Natural killer cell treated with Interleukin-12 subunit alpha and Interleukin-12 subunit beta and Interleukin-15 and Interleukin-18, amount 100 ng/mL, for 72 hours (primary cell): Measurements from ENCODE around the gene IER5. TPM values are rescaled to one million over a fixed set of nuclear protein-coding genes. Genes with fewer than 3 reads are reported as not detected.
"Not testable (repeated sequence)": the region's sequence is repeated elsewhere in the genome, so short reads cannot be mapped to it uniquely, and the experiment has no call there.

Experiments used
- ATAC-seq, 2 donors: fragments of 150-1000 bp; cut with Tn5 transposase in 1 of 2; sonication (Bioruptor Pico), chemical (Tn5 transposase) in 1 of 2; 2 replicates each; pipeline ENCODE4 v1.10.0; 2021
- DNase-seq: peaks from one replicate; pipeline ENCODE4 v3.0.0; 2022; ENCODE audit warnings: low spot score
- H3K27ac Mint-ChIP-seq, 2 donors: 1 replicate in 1 of 2; 2 replicates in 1 of 2; pipeline ENCODE4 v1.8.0; 2022; ENCODE audit warnings: mixed read lengths in 2 of 2, mild to moderate bottlenecking in 1 of 2, moderate library complexity in 1 of 2
- H3K27me3 Mint-ChIP-seq, 2 donors: 1 replicate in 1 of 2; 2 replicates in 1 of 2; pipeline ENCODE4 v1.8.0; 2022; ENCODE audit warnings: mixed read lengths in 2 of 2
- H3K36me3 Mint-ChIP-seq: one replicate; pipeline ENCODE4 v1.8.0; 2022; ENCODE audit warnings: mixed read lengths
- H3K4me1 Mint-ChIP-seq, 2 donors: 1 replicate in 1 of 2; 2 replicates in 1 of 2; pipeline ENCODE4 v1.8.0; 2022; ENCODE audit warnings: low read depth in 2 of 2, mixed read lengths in 2 of 2, mild to moderate bottlenecking in 1 of 2
- H3K4me3 Mint-ChIP-seq: one replicate; pipeline ENCODE4 v1.8.0; 2022; ENCODE audit warnings: mixed read lengths
- H3K9me3 Mint-ChIP-seq: 2 replicates; pipeline ENCODE4 v1.8.0; 2022; ENCODE audit warnings: mixed read lengths
- total RNA-seq, 2 donors: library from RNA; stranded (reverse); gene quantifications; one replicate each; pipeline ENCODE4 v1.2.3, GENCODE V29; 2022

The IER5 gene
- total RNA-seq, result 10 to 100 TPM; 57.1 to 91.7 TPM

DNA sequence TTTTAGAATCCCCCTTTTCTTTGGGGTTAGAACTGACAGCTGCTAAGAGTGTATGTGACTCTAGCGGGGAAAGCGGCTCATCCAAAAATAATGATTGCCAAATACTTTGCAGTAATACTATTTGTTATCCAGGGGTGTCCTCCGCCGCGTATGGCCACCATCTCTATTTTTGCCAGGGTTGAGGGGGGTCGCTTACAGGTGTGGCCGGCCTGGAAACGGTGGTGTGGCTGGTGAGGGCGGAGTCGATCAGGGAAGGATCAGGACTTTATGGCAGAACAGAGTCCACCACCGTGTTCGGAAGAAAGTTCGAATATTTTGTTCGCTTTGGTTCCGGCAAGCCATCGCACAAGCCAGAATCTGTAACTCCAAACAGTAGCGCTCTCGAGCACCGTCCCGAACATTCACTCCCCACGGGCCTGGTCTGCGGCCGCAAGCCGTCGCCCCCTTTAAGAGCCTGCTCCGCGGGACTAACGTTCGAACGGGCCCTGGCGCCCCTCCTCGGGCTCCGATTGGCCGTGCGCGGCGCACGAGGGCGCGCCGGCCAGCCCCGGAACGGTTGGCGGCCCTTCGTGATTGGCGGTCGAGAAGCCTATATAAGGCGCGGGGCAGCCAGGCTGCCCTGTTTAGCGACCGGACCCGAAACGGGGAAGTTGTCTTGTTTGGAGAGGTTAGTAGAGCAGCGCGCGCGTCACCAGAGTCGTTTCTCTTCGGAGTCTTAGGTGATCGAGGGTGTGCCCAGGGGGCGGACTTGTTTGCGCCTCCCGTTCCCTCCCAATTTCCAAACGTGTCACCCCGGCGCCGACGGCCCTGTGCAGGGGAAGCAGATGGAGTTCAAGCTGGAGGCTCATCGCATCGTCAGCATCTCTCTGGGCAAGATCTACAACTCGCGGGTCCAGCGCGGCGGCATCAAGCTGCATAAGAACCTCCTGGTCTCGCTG lies at the start of gene IER5:
TSS of gene IER5 (plus strand) at position 622 of the 938 bp plus-strand sequence. CDS start at position 825, 203 bp downstream.
- H3K4me1 Mint-ChIP-seq, result peaks cover 53 to 57% of the 10 kb centered on the region in 2 donors
- no peaks in the 10 kb centered on the region for H3K9me3 Mint-ChIP-seq
- ATAC-seq (peak; percentile 89 to 91), DNase-seq (peak; percentile 95)
- H3K27ac Mint-ChIP-seq, result peak within 1 kb of the TSS; percentile 96 to 98
- H3K4me3 Mint-ChIP-seq, result peak within 1 kb of the TSS; percentile 97
- H3K27me3 Mint-ChIP-seq, result no peaks in the 10 kb centered on the region
- H3K36me3 Mint-ChIP-seq, result peaks cover 44% of the 10 kb centered on the region

GRCh38 chr1:181040284-181040865 lies 48.1 kb upstream of the IER5 start:
- peak overlapping the region; percentile 13 to 99 for H3K27ac Mint-ChIP-seq
- no peak for DNase-seq
- ATAC-seq, result no peak
- H3K36me3 Mint-ChIP-seq, result peaks cover 7% of the 10 kb centered on the region
- no peak overlapping the region for H3K4me3 Mint-ChIP-seq
- H3K27me3 Mint-ChIP-seq, result no peaks in the 10 kb centered on the region
- H3K4me1 Mint-ChIP-seq, result peaks cover 78 to 81% of the 10 kb centered on the region in 2 donors
- no peaks in the 10 kb centered on the region for H3K9me3 Mint-ChIP-seq

DNA sequence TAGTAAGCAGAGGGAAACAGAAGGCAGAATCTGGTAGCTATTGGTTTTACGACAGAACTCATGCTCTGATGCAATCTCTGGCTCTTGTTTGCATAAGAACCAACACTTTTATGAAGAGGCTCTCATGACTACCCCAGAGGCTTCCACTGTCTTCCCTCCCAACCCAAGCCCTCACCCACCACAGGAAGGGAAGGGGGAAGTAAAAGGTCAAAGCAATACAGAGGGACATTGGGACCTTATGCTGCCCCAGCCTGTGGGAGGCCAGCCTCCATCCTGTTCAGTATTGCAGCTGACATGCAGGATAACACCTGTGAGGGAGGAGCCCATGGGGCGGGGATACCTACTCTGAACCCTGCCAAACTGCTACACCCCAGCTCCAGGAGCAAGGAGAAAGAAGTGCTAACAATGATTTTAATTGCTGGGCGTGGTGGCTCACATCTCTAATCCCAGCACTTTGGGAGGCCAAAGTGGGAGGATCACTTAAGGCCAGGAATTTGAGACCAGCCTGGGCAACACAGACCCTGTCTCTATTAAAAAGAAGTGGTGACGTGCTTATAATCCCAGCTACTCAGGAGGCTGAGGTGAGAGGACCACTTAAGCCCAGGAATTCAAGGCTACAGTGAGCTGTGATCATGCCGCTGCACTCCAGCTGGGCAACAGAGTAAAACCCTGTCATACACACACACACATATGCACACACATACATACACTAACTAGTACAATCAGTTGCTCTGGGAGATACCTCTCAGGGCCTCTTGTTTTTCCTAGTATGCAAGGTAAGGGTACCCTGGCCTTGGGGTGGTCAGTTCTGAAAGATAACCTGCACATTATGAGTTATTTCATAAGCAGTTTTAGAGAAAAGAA lies 45.2 kb upstream of the IER5 start:
- H3K36me3 Mint-ChIP-seq, result peaks cover 6% of the 10 kb centered on the region
- peak overlapping the region; percentile 87 to 97 for H3K27ac Mint-ChIP-seq
- no peak for DNase-seq
- H3K4me1 Mint-ChIP-seq, result peaks cover 59% of the 10 kb centered on the region in 2 donors
- H3K4me3 Mint-ChIP-seq, result peak overlapping the region; percentile 83
- H3K27me3 Mint-ChIP-seq, result no peaks in the 10 kb centered on the region
- H3K9me3 Mint-ChIP-seq, result no peaks in the 10 kb centered on the region
- peak; percentile 1 to 7 for ATAC-seq

DNA sequence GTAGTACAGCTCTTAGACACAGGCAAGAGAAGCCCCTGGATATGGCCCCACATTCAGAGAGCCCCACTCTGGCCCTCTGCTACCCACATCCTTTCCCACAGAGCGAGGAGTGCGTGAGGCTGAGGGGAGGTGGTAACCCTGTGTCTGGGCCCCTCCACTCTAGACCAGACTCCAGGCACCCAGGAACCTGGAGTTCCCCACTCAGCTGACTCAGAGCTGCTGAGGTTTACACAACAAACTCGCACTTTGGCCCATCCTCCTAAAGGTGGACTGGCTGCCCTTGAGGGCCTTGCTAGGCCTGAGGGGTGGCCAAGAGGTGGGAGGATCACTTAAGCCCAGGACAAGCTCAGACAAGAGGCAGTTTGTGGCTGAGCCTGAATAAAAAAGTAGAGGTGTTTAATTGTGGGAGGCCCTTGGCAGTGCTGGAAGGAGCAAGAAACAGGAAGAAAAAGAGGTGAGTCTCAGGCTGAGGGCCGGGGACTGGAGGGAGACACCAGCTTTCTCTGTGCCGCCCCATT lies 44.0 kb upstream of the IER5 start:
- H3K4me1 Mint-ChIP-seq, result peaks cover 48 to 53% of the 10 kb centered on the region in 2 donors
- ATAC-seq (peak; percentile 98 to 99), DNase-seq (peak; percentile 94)
- H3K36me3 Mint-ChIP-seq, result peaks cover 5% of the 10 kb centered on the region
- H3K27ac Mint-ChIP-seq, result peak overlapping the region; percentile 80 to 97
- peak overlapping the region; percentile 75 for H3K4me3 Mint-ChIP-seq
- no peaks in the 10 kb centered on the region for H3K27me3 Mint-ChIP-seq
- H3K9me3 Mint-ChIP-seq, result no peaks in the 10 kb centered on the region

- not testable (repeated sequence) for ATAC-seq, DNase-seq, H3K36me3 Mint-ChIP-seq, H3K27me3 Mint-ChIP-seq, H3K9me3 Mint-ChIP-seq, H3K4me3 Mint-ChIP-seq
- peaks cover 38 to 46% of the 10 kb centered on the region in 2 donors for H3K4me1 Mint-ChIP-seq
- peak overlapping the region; percentile 45 to 65 for H3K27ac Mint-ChIP-seq
Observed at GRCh38 chr1:181045946-181046345, 42.6 kb upstream of the IER5 start.

- peaks cover 16 to 31% of the 10 kb centered on the region in 2 donors for H3K4me1 Mint-ChIP-seq
- H3K27ac Mint-ChIP-seq, result peak overlapping the region in 1 of 2 donors; percentile 11
- peaks cover 11% of the 10 kb centered on the region for H3K36me3 Mint-ChIP-seq
Observed at GRCh38 chr1:181049378-181049777, 39.1 kb upstream of the IER5 start.

GRCh38 chr1:181050922-181051321 lies 37.6 kb upstream of the IER5 start:
- Mint-ChIP-seq H3K4me1 (peaks cover 7 to 25% of the 10 kb centered on the region in 2 donors), H3K9me3 (no peaks in the 10 kb centered on the region), H3K27ac (no peak overlapping the region), H3K4me3 (no peak overlapping the region), H3K36me3 (peaks cover 21% of the 10 kb centered on the region), H3K27me3 (no peaks in the 10 kb centered on the region)
- DNase-seq, result no peak
- no peak for ATAC-seq

More at GRCh38 chr1:181049378-181049777, 39.1 kb upstream of the IER5 start:
- DNase-seq (no peak), ATAC-seq (no peak)
- Mint-ChIP-seq H3K9me3 (no peaks in the 10 kb centered on the region), H3K4me3 (no peak overlapping the region), H3K27me3 (no peaks in the 10 kb centered on the region)

- DNase-seq, result no peak
- Mint-ChIP-seq H3K9me3 (no peaks in the 10 kb centered on the region), H3K4me3 (no peak overlapping the region), H3K27me3 (no peaks in the 10 kb centered on the region), H3K36me3 (peaks cover 21% of the 10 kb centered on the region), H3K4me1 (peaks cover 6 to 24% of the 10 kb centered on the region in 2 donors), H3K27ac (no peak overlapping the region)
- ATAC-seq, result no peak
Observed at GRCh38 chr1:181056560-181056959, 31.9 kb upstream of the IER5 start.

GRCh38 chr1:181057079-181057478 lies 31.4 kb upstream of the IER5 start:
- Mint-ChIP-seq H3K27me3 (no peaks in the 10 kb centered on the region), H3K27ac (peak overlapping the region in 1 of 2 donors; percentile 62), H3K9me3 (no peaks in the 10 kb centered on the region), H3K4me1 (peaks cover 11 to 28% of the 10 kb centered on the region in 2 donors), H3K4me3 (no peak overlapping the region), H3K36me3 (peaks cover 21% of the 10 kb centered on the region)
- DNase-seq (no peak), ATAC-seq (no peak)

DNA sequence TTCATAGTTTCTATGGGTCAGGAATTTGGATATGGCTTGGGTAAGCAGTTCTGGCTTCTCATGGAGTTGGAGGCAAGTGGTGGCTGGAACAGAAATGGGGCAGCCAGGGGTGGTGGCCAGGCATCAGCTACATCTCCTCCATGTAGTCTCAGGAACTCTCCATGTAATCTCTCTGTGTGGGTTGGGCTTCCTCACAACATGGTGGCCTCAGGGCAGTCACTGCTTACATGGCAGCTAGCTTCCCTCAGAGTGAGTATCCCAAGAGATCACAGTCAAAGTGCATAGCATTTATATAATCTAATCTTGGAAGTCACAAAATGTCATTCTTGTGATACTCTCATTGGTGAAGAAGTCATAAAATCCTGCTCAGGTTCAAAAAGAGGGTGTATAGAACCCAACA lies 29.1 kb upstream of the IER5 start:
- Mint-ChIP-seq H3K36me3 (peaks cover 21% of the 10 kb centered on the region), H3K4me3 (no peak overlapping the region), H3K27me3 (no peaks in the 10 kb centered on the region), H3K4me1 (peaks cover 25 to 44% of the 10 kb centered on the region in 2 donors), H3K27ac (peak overlapping the region in 1 of 2 donors; percentile 20), H3K9me3 (no peaks in the 10 kb centered on the region)
- ATAC-seq (no peak), DNase-seq (no peak)

DNA sequence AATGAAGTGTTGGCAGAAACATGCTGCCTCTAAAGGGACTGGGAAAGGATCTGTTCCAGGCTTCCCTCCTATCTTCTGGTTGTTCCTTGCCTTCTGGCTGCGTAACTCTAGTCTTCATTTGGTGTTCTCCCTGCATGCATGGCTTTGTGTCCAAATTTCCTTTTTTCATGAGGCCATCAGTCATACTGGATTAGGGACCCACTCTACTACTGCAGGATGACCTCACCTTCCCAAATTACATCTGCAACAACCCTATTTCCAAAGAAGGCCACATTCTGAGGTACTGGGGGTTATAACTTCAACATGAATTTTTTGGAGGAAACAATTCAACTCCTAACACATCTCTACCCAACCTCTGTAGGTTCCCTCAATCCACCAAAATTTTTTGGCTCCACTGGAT lies 28.4 kb upstream of the IER5 start:
- ATAC-seq, result no peak
- peaks cover 25 to 45% of the 10 kb centered on the region in 2 donors for H3K4me1 Mint-ChIP-seq

GRCh38 chr1:181060947-181061346 lies 27.6 kb upstream of the IER5 start:
- H3K27me3 Mint-ChIP-seq, H3K9me3 Mint-ChIP-seq, DNase-seq, ATAC-seq: not testable (repeated sequence)
- H3K4me3 Mint-ChIP-seq, result peak overlapping the region; percentile 91
- peaks cover 25 to 41% of the 10 kb centered on the region in 2 donors for H3K4me1 Mint-ChIP-seq
- H3K36me3 Mint-ChIP-seq, result peaks cover 12% of the 10 kb centered on the region
- H3K27ac Mint-ChIP-seq, result peak overlapping the region; percentile 97 to 100

More for the DNA sequence above, 28.4 kb upstream of the IER5 start:
- H3K4me3 Mint-ChIP-seq, result no peak overlapping the region
- H3K36me3 Mint-ChIP-seq, result peaks cover 19% of the 10 kb centered on the region
- peak overlapping the region in 1 of 2 donors; percentile 97 for H3K27ac Mint-ChIP-seq
- no peaks in the 10 kb centered on the region for H3K9me3 Mint-ChIP-seq
- H3K27me3 Mint-ChIP-seq, result no peaks in the 10 kb centered on the region
- no peak for DNase-seq

DNA sequence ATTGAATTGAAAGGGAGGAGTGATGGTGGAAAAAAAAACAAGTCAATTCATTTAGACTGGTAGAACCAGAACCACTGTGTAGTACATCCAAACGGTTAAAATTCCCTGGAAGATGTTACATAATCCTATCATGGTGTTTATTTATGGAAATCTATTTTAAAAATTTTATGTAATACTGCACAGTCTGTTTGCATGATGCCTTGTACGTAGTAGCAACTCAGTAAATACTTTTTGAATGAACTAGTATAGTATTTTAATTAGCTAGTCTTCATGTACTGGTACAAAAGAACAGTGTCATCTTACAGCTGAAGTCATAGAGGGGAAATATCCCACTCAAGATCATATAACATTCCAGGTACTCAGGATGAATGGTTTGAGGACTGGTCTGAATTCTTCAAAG lies 27.0 kb upstream of the IER5 start:
- Mint-ChIP-seq H3K4me3 (peak overlapping the region; percentile 91), H3K9me3 (no peaks in the 10 kb centered on the region), H3K36me3 (peaks cover 12% of the 10 kb centered on the region), H3K27ac (peak overlapping the region; percentile 97 to 100), H3K4me1 (peaks cover 25 to 41% of the 10 kb centered on the region in 2 donors), H3K27me3 (no peaks in the 10 kb centered on the region)
- ATAC-seq, result no peak
- DNase-seq, result no peak
